Stimulated activated CD8-positive, alpha-beta memory T cell treated with anti-CD3 and anti-CD28 coated beads, Interleukin-15, amount 100 ng/mL, for 4 hours (primary cell): ENCODE results near the gene LDLRAD4.

Source experiments
- DNase-seq, 2 donors: peaks; one replicate each; pipeline ENCODE4 v3.0.0-alpha.2; 2020; ENCODE audit warnings: low read depth in 2 of 2

Gene LDLRAD4

GRCh38 chr18:13284330-13285027 is 65.9 kb downstream of the LDLRAD4 start:
- DNase-seq: no peak

GRCh38 chr18:13285874-13286273 is 67.3 kb downstream of the LDLRAD4 start:
- no peak for DNase-seq

- DNase-seq: no peak
These were observed 68.0 kb downstream of the LDLRAD4 start for GRCh38 chr18:13286456-13287125.

- DNase-seq: no peak
These were observed 68.8 kb downstream of the LDLRAD4 start for GRCh38 chr18:13287372-13287771.

- no peak for DNase-seq
These were observed 70.1 kb downstream of the LDLRAD4 start for GRCh38 chr18:13288509-13289133.

GRCh38 chr18:13289481-13290205 is 71.1 kb downstream of the LDLRAD4 start:
- no peak for DNase-seq

GRCh38 chr18:13290856-13291271 is 72.3 kb downstream of the LDLRAD4 start:
- DNase-seq: no peak

- no peak for DNase-seq
These were observed 72.7 kb downstream of the LDLRAD4 start for GRCh38 chr18:13291299-13291698.

GRCh38 chr18:13291745-13292447 is 73.3 kb downstream of the LDLRAD4 start:
- no peak for DNase-seq

- DNase-seq: no peak
These were observed 74.2 kb downstream of the LDLRAD4 start for GRCh38 chr18:13292736-13293135.

- DNase-seq: no peak
These were observed 75.7 kb downstream of the LDLRAD4 start for GRCh38 chr18:13294309-13294708.

GRCh38 chr18:13295894-13296293 is 77.3 kb downstream of the LDLRAD4 start:
- DNase-seq: no peak

- DNase-seq: no peak
These were observed 78.5 kb downstream of the LDLRAD4 start for GRCh38 chr18:13296867-13297574.

GRCh38 chr18:13298262-13298661 is 79.7 kb downstream of the LDLRAD4 start:
- no peak for DNase-seq

- DNase-seq: no peak
These were observed 81.5 kb downstream of the LDLRAD4 start for GRCh38 chr18:13300029-13300428.

- no peak for DNase-seq
These were observed 82.2 kb downstream of the LDLRAD4 start for GRCh38 chr18:13300796-13301195.

- no peak for DNase-seq
These were observed 83.5 kb downstream of the LDLRAD4 start for GRCh38 chr18:13302040-13302439.

- no peak for DNase-seq
These were observed 84.1 kb downstream of the LDLRAD4 start for GRCh38 chr18:13302457-13303225.

- DNase-seq: no peak
These were observed 85.3 kb downstream of the LDLRAD4 start for GRCh38 chr18:13303756-13304364.

- DNase-seq: no peak
These were observed 86.7 kb downstream of the LDLRAD4 start for GRCh38 chr18:13305301-13305700.
